NB4 (cell line): Measurements from ENCODE around the gene GNAT1.

Source experiments
- DNase-seq: peaks from one replicate; pipeline ENCODE4 v3.0.0; 2010; ENCODE audit warnings: low read depth
- H3K4me3 ChIP-seq: one replicate; pipeline ENCODE4 v1.5.1; 2011; ENCODE audit warnings: mild to moderate bottlenecking, low read depth, low read length, moderate library complexity
- CTCF ChIP-seq: IDR thresholded peaks from one replicate; pipeline ENCODE4 v1.5.1; 2012; ENCODE audit warnings: low read depth, low read length
- MAX ChIP-seq: IDR thresholded peaks from 2 replicates; pipeline ENCODE4 v1.6.1; 2011; ENCODE audit warnings: low read depth, low read length
- MYC ChIP-seq: IDR thresholded peaks from 2 replicates; pipeline ENCODE4 v1.6.1; 2011; ENCODE audit warnings: low read depth, low read length
- POLR2A ChIP-seq: IDR thresholded peaks from 2 replicates; pipeline ENCODE4 v1.6.1; 2011; ENCODE audit warnings: mild to moderate bottlenecking; ENCODE audit not compliant: insufficient read length; ENCODE audit errors: extremely low read depth

The GNAT1 gene

GRCh38 chr3:50195501-50196252 lies 4.3 kb downstream of the GNAT1 start:
- H3K4me3 ChIP-seq = no peak overlapping the region
- TF ChIP-seq MAX (no peak), MYC (no peak), POLR2A (no peak), CTCF (no peak)
- DNase-seq = no peak

- no peak overlapping the region for H3K4me3 ChIP-seq
- DNase-seq = no peak
- no peak for TF ChIP-seq CTCF
- TF ChIP-seq MAX = no peak
- no peak for TF ChIP-seq POLR2A
- no peak for TF ChIP-seq MYC
These were observed 4.9 kb downstream of the GNAT1 start for GRCh38 chr3:50196253-50196801.

- no peak overlapping the region for H3K4me3 ChIP-seq
- no peak for DNase-seq
- TF ChIP-seq MAX (no peak), MYC (no peak), POLR2A (no peak), CTCF (no peak)
These were observed 10.3 kb downstream of the GNAT1 start for GRCh38 chr3:50201573-50202315.

- DNase-seq = no peak
- no peak overlapping the region for H3K4me3 ChIP-seq
- no peak for TF ChIP-seq MAX
- no peak for TF ChIP-seq POLR2A
- TF ChIP-seq CTCF = no peak
- no peak for TF ChIP-seq MYC
These were observed 11.1 kb downstream of the GNAT1 start for GRCh38 chr3:50202353-50203112.

- H3K4me3 ChIP-seq = no peak overlapping the region
- TF ChIP-seq POLR2A (no peak), MAX (no peak), CTCF (no peak), MYC (no peak)
- no peak for DNase-seq
These were observed 11.9 kb downstream of the GNAT1 start for GRCh38 chr3:50203113-50203808.
